PC-9 (cell line): ENCODE data around the gene CST6. TPM values are rescaled to one million over a fixed set of nuclear protein-coding genes. Genes with fewer than 3 reads are reported as not detected.
"Not testable (repeated sequence)": the region's sequence is repeated elsewhere in the genome, so short reads cannot be mapped to it uniquely, and the experiment has no call there.

ENCODE experiments used
- BruUV-seq: library from RNA; stranded (reverse); fragments of 400-500 nt; replicated peaks from 2 replicates; lab custom pipeline; 2021; lab: Mats Ljungman, UMichigan
- CTCF ChIA-PET: fragments of 300-600 bp; sonication (Branson Sonifier 250); formaldehyde crosslinking; loops from one replicate; lab custom pipeline; 2022; ENCODE audit warnings: antibody characterized with exemption; lab: Charles Lee
- POLR2A ChIA-PET: fragments of 300-600 bp; sonication (Branson Sonifier 250); formaldehyde crosslinking; loops from one replicate; lab custom pipeline; 2022; ENCODE audit warnings: antibody characterized with exemption; ENCODE audit not compliant: unreplicated experiment; lab: Charles Lee
- DNase-seq, 2 experiments: peaks; one replicate each; pipeline versions ENCODE4 v3.0.0 to v3.0.0-alpha.2; 2015 to 2022; ENCODE audit warnings: mixed read lengths in 1 of 2
- H2AFZ ChIP-seq: fragments of 200-600 bp; sonication (generic); 2 replicates; pipeline ENCODE4 v1.8.1; 2017; ENCODE audit warnings: antibody characterized with exemption
- H3F3A ChIP-seq: fragments of 200-600 bp; sonication (generic); 2 replicates; pipeline ENCODE4 v1.8.1; 2017; ENCODE audit warnings: antibody characterized with exemption, mild to moderate bottlenecking, low read depth; ENCODE audit not compliant: insufficient read depth
- H3K27ac ChIP-seq: fragments of 200-600 bp; sonication (generic); 2 replicates; pipeline ENCODE4 v1.6.1; 2016; ENCODE audit warnings: mixed run types
- H3K27me3 ChIP-seq: fragments of 200-600 bp; sonication (generic); 2 replicates; pipeline ENCODE4 v1.6.1; 2016; ENCODE audit warnings: low read depth, mixed run types; ENCODE audit not compliant: insufficient read depth
- H3K36me3 ChIP-seq: fragments of 200-600 bp; sonication (generic); 2 replicates; pipeline ENCODE4 v1.6.1; 2016; ENCODE audit warnings: low read depth, mixed run types
- H3K4me1 ChIP-seq: fragments of 200-600 bp; sonication (generic); replicated peaks from 2 replicates; pipeline ENCODE4 v1.6.1; 2016; ENCODE audit warnings: mixed run types; ENCODE audit not compliant: insufficient read depth
- H3K4me2 ChIP-seq: fragments of 200-600 bp; sonication (generic); 2 replicates; pipeline ENCODE4 v1.6.1; 2017; ENCODE audit warnings: mixed run types
- H3K4me3 ChIP-seq: fragments of 200-600 bp; sonication (generic); 2 replicates; pipeline ENCODE4 v1.6.1; 2016; ENCODE audit warnings: mixed run types
- H3K79me2 ChIP-seq: fragments of 200-600 bp; sonication (generic); 2 replicates; pipeline ENCODE4 v1.6.1; 2017; ENCODE audit warnings: low read depth, mixed run types
- H3K9me2 ChIP-seq: fragments of 200-600 bp; sonication (generic); 2 replicates; pipeline ENCODE4 v1.8.1; 2017; ENCODE audit warnings: mild to moderate bottlenecking; ENCODE audit not compliant: insufficient read depth
- H3K9me3 ChIP-seq: fragments of 200-600 bp; sonication (generic); 2 replicates; pipeline ENCODE4 v1.8.1; 2016; ENCODE audit warnings: low read depth; ENCODE audit not compliant: insufficient read depth
- H4K20me1 ChIP-seq: fragments of 200-600 bp; sonication (generic); 2 replicates; pipeline ENCODE4 v1.8.1; 2017; ENCODE audit not compliant: insufficient read depth
- EZH2 ChIP-seq: fragments of 200-600 bp; sonication (generic); IDR thresholded peaks from 2 replicates; pipeline ENCODE4 v1.8.0; 2017; ENCODE audit warnings: antibody characterized with exemption, low read depth
- intact Hi-C: fragments of 100-400 bp; cut with micrococcal nuclease; formaldehyde crosslinking; loops from one replicate; pipeline ENCODE4 v1.10.0; 2022; ENCODE audit not compliant: unreplicated experiment
- total RNA-seq: library from RNA; stranded (reverse); gene quantifications from 2 replicates; pipeline ENCODE4 v1.2.3, GENCODE V29; 2021
- TF ChIP-seq, protein P1 (sequence below): fragments of 200-600 bp; sonication (generic); conservative IDR thresholded peaks from 2 replicates; pipeline ENCODE4 v1.6.1; 2017; ENCODE audit warnings: mixed run types, antibody characterized with exemption, mild to moderate bottlenecking, moderate library complexity

Gene CST6
- total RNA-seq, 1 experiment from 2014 or later: 52.0 TPM

DNA sequence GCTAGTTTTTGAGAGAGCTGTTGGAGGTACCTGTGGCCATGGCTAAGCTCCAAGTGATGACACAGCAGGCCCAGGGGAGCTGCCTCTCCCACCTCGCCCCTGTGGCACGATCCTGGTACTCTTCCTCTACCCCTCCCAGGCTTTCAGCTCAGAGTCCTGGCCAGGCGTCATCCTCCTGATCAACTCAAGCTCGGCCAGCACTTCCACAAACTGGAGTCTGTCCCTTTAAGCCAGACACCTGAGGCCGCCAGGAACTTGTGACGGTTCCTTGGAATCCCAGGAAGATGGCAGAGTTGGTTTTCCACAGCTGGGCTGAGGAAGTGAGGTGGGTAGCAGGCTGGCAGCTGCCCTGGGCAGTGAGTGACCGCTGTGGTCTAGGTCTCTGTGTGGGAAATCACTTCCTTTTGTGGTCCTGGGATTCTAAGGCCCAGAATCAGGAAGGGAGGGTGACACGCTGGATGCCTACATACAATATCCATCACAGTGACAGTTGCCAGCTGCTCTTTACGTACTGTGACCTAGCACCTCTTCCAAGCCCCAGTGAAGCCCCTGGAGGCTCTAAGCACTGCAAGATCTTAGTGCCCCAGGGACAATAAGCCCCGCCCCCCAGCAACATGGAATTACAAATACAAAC is 3.2 kb upstream of the CST6 start:
- Histone ChIP-seq H3K27ac (no peak overlapping the region), H3K9me3 (no peaks in the 10 kb centered on the region), H3K36me3 (peaks cover 12% of the 10 kb centered on the region; the same call in 1 of the 2 replicates), H2AFZ (no peak overlapping the region), H3K9me2 (no peaks in the 10 kb centered on the region), H3K4me2 (0 out of 2 replicates have a peak overlapping the region, but pooled peaks have one; percentile 18), H3K79me2 (peaks cover 14% of the 10 kb centered on the region), H4K20me1 (no peaks in the 10 kb centered on the region), H3K4me3 (no peak overlapping the region), H3K4me1 (peaks cover 38% of the 10 kb centered on the region), H3F3A (peaks cover 71% of the 10 kb centered on the region), H3K27me3 (no peaks in the 10 kb centered on the region)
- intact Hi-C loops: no loop called here
- no TSS peak for BruUV-seq
- peak in 1 of 2 experiments; percentile 57 for DNase-seq
- no peak for TF ChIP-seq EZH2
- ChIA-PET CTCF (interaction anchor here (0.7 to 1.1 kb wide), 2 partner anchors 14 to 167 kb away, joined by 3 read pairs; no protein-coding TSS in a partner anchor), POLR2A (interaction anchor here (0.6 kb wide), 1 partner anchor 338 kb away, joined by 4 read pairs; no protein-coding TSS in a partner anchor)

DNA sequence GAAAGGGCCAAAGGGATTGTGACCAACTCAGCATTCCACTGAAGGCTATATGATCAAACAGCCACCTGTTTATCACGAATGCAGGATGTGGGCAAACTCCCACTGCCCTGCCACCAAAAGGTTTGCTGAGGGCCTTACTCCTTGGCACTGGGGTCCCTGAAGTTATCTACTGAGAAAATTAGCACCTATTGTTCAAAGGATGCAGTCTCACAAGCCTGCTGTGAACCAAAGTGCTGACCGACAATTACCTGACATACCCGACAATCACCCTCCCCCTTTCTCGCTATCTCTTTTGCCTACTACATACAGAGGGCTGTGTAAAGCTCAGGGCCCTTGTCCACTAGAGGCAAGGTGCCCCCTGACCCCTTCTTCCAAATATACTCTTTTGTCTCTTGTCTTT is 1.8 kb upstream of the CST6 start:
- H3K79me2 ChIP-seq, CTCF ChIA-PET, H3K27ac ChIP-seq, DNase-seq, H2AFZ ChIP-seq, H3K36me3 ChIP-seq, H4K20me1 ChIP-seq, H3K9me3 ChIP-seq, BruUV-seq, H3K9me2 ChIP-seq, H3K27me3 ChIP-seq, POLR2A ChIA-PET, H3K4me3 ChIP-seq, H3K4me2 ChIP-seq: not testable (repeated sequence)
- Histone ChIP-seq H3K4me1 (peaks cover 51% of the 10 kb centered on the region), H3F3A (peaks cover 66% of the 10 kb centered on the region)
- intact Hi-C loops: loop anchor here (5.0 kb wide), 4 partner anchors 257 to 453 kb away; partner anchors contain the start of genes FAM89B, LTBP3, RAB1B and ZNRD2

DNA sequence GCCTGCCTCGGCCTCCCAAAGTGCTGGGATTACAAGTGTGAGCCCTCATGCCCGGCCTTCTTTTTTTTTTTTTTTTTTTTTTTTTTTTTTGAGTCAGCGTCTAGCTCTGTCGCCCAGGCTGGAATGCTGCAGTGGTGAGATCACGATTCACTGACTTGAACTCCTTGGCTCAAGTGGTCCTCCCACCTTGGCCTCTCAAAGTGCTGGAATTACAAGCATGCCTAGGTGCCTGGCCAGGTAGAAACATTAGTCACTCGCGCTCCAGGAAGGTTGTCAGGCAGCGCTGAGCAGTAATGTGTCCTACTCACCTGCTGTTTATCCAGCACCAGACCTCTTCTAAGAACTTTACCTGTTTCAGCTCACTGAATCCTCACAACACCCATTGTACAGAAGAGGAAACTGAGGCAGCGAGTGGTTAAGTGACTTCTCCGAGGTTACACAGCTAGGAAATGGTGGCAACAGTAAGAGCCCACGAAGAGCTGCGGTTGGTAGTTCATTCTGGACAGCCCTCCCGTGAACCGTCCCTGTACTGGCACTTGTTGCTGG is 496 bp upstream of the CST6 start:
- H3K27me3 ChIP-seq: no peaks in the 10 kb centered on the region
- H4K20me1 ChIP-seq: no peaks in the 10 kb centered on the region
- BruUV-seq: TSS peak; percentile 12
- H3K4me3 ChIP-seq: peak overlapping the region; percentile 52
- TF ChIP-seq, protein P1, sequence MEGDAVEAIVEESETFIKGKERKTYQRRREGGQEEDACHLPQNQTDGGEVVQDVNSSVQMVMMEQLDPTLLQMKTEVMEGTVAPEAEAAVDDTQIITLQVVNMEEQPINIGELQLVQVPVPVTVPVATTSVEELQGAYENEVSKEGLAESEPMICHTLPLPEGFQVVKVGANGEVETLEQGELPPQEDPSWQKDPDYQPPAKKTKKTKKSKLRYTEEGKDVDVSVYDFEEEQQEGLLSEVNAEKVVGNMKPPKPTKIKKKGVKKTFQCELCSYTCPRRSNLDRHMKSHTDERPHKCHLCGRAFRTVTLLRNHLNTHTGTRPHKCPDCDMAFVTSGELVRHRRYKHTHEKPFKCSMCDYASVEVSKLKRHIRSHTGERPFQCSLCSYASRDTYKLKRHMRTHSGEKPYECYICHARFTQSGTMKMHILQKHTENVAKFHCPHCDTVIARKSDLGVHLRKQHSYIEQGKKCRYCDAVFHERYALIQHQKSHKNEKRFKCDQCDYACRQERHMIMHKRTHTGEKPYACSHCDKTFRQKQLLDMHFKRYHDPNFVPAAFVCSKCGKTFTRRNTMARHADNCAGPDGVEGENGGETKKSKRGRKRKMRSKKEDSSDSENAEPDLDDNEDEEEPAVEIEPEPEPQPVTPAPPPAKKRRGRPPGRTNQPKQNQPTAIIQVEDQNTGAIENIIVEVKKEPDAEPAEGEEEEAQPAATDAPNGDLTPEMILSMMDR: no peak
- no peak for TF ChIP-seq EZH2
- peak overlapping the region; percentile 75 for H3K4me2 ChIP-seq
- intact Hi-C loops: loop anchor here (5.0 kb wide), 4 partner anchors 256 to 454 kb away; partner anchors contain the start of genes FAM89B, LTBP3, RAB1B and ZNRD2
- H3K36me3 ChIP-seq: no peaks in the 10 kb centered on the region
- H3F3A ChIP-seq: peaks cover 67% of the 10 kb centered on the region
- DNase-seq: peak; percentile 94 to 100
- POLR2A ChIA-PET: interaction anchor here (0.6 to 0.8 kb wide), 4 partner anchors 9 to 301 kb away, joined by 3 to 18 read pairs (median 13); partner anchors contain the start of genes BANF1, CFL1 and EIF1AD
- H3K27ac ChIP-seq: peak overlapping the region; percentile 66
- no peaks in the 10 kb centered on the region for H3K9me2 ChIP-seq
- CTCF ChIA-PET: interaction anchor here (0.6 kb wide), 3 partner anchors 40 to 236 kb away, joined by 5 to 9 read pairs (median 7); no protein-coding TSS in a partner anchor
- H3K79me2 ChIP-seq: 0 out of 2 replicates have a peak, but pooled peaks cover 4% of the 10 kb centered on the region
- H3K9me3 ChIP-seq: no peaks in the 10 kb centered on the region
- peaks cover 64% of the 10 kb centered on the region for H3K4me1 ChIP-seq
- peak overlapping the region; percentile 68 for H2AFZ ChIP-seq
